ENCODE data around the gene VSIG4.

GRCh38 chrX:66015152-66015831 is 24.6 kb downstream of the VSIG4 start:
- no peak for TF ChIP-seq SIX5 (IDR thresholded peaks at IDR 0.05; ENCODE audit: low read depth, low read length, severe bottlenecking)
- TF ChIP-seq GATAD2B (conservative IDR thresholded peaks at IDR 0.05; ENCODE audit: low read depth) = no peak
- no peak for TF ChIP-seq CTCF (IDR thresholded peaks at IDR 0.05 in 2 of 3, conservative IDR thresholded peaks at IDR 0.05 in 1 of 3; ENCODE audit: control insufficient read depth in 2 of 3, extremely low read depth in 1 of 3, insufficient read depth in 1 of 3, low read depth in 3 of 3, low read length in 3 of 3)
- no peak for TF ChIP-seq KDM1A (IDR thresholded peaks at IDR 0.05; ENCODE audit: borderline replicate concordance)
- TF ChIP-seq CEBPZ (IDR thresholded peaks at IDR 0.05; ENCODE audit: low read depth, low read length) = no peak
- no peak for TF ChIP-seq BACH1 (IDR thresholded peaks at IDR 0.05; ENCODE audit: borderline replicate concordance)
- no peak for TF ChIP-seq POLR2AphosphoS5 (IDR thresholded peaks at IDR 0.05; ENCODE audit: low read length)

Measured in GM12878 (cell line).